HepG2 (cell line): ENCODE data around the gene ACAT2. TPM values are rescaled to one million over a fixed set of nuclear protein-coding genes. Genes with fewer than 3 reads are reported as not detected.

Experiments used
- BRCA1 ChIP-seq: sonication (generic); formaldehyde crosslinking; IDR thresholded peaks from 2 replicates; pipeline ENCODE4 v1.4.0; 2020; ENCODE audit warnings: missing genetic modification reagents
- CEBPZ ChIP-seq: IDR thresholded peaks from 2 replicates; pipeline ENCODE4 v1.6.1; 2012; ENCODE audit warnings: low read length, improper control_type of control experiment
- DNMT3B ChIP-seq: conservative IDR thresholded peaks from 2 replicates; pipeline ENCODE4 v1.6.1; 2016; ENCODE audit warnings: missing biosample characterization, control low read depth
- FOXK2 ChIP-seq: fragments of 450-650 bp; IDR thresholded peaks from 2 replicates; pipeline ENCODE4 v1.6.1; 2016
- HIC2 ChIP-seq: sonication (generic); formaldehyde crosslinking; IDR thresholded peaks from 2 replicates; pipeline ENCODE4 v1.9.0; 2022; ENCODE audit warnings: low read depth, missing genetic modification reagents
- MYNN ChIP-seq: sonication (generic); formaldehyde crosslinking; IDR thresholded peaks from 2 replicates; pipeline ENCODE4 v1.4.0; 2020; ENCODE audit warnings: mild to moderate bottlenecking, low read depth, missing genetic modification reagents
- PAWR ChIP-seq: sonication (generic); formaldehyde crosslinking; IDR thresholded peaks from 2 replicates; pipeline ENCODE4 v1.4.0; 2020; ENCODE audit warnings: missing genetic modification reagents, mild to moderate bottlenecking, borderline replicate concordance
- SMARCE1 ChIP-seq: fragments of 450-650 bp; IDR thresholded peaks from 2 replicates; pipeline ENCODE4 v1.6.1; 2017; ENCODE audit warnings: borderline replicate concordance
- SNAPC4 ChIP-seq: sonication (generic); formaldehyde crosslinking; IDR thresholded peaks from 2 replicates; pipeline ENCODE4 v1.4.0; 2020; ENCODE audit warnings: mild to moderate bottlenecking, missing genetic modification reagents
- STAT6 ChIP-seq: sonication (generic); formaldehyde crosslinking; IDR thresholded peaks from 2 replicates; pipeline ENCODE4 v1.4.0; 2020; ENCODE audit warnings: missing genetic modification reagents, mild to moderate bottlenecking, borderline replicate concordance
- ZBTB1 ChIP-seq: sonication (generic); formaldehyde crosslinking; IDR thresholded peaks from 2 replicates; pipeline ENCODE4 v1.4.0; 2020; ENCODE audit warnings: missing genetic modification reagents, borderline replicate concordance
- ZNF10 ChIP-seq: sonication (generic); formaldehyde crosslinking; IDR thresholded peaks from 2 replicates; pipeline ENCODE4 v1.4.0; 2020; ENCODE audit warnings: mild to moderate bottlenecking, low read depth, missing genetic modification reagents, borderline replicate concordance
- ZNF446 ChIP-seq: sonication (generic); formaldehyde crosslinking; IDR thresholded peaks from 2 replicates; pipeline ENCODE4 v1.5.0; 2020; ENCODE audit warnings: mild to moderate bottlenecking, missing genetic modification reagents
- ZNF550 ChIP-seq: sonication (generic); formaldehyde crosslinking; IDR thresholded peaks from 2 replicates; pipeline ENCODE4 v1.4.0; 2020; ENCODE audit warnings: mild to moderate bottlenecking, missing genetic modification reagents, borderline replicate concordance
- polyA plus RNA-seq, 8 experiments: library from polyadenylated mRNA; depleted of rRNA in 3 of 8; stranded (reverse) in 7 of 8; unstranded in 1 of 8; fragments of >200 nt; fragmentation: Illumina TruSeq in 4 of 8; extraction: Trizol in 4 of 8; gene quantifications; 2 replicates each; pipeline versions ENCODE4 v1.2.1 to v1.2.3, GENCODE V29; 2011 to 2016; ENCODE audit warnings: low read depth in 4 of 8, missing spikeins in 1 of 8, mixed read lengths in 1 of 8; ENCODE audit not compliant: insufficient read depth in 1 of 8
- total RNA-seq, 5 experiments: library from RNA; depleted of rRNA; stranded (reverse); fragments of >200 nt; fragmentation: Illumina TruSeq; extraction: Trizol; gene quantifications; 2 replicates each; pipeline ENCODE4 v1.2.3, GENCODE V29; 2016; ENCODE audit warnings: low read depth in 1 of 5

The ACAT2 gene
- total and polyA plus RNA-seq, 2 of the 13 experiments (the other 11 are each of a cell fraction or from before 2014, with no cell fraction given), result 121 to 534 TPM

- no peak for TF ChIP-seq MYNN
- no peak for TF ChIP-seq CEBPZ
- TF ChIP-seq BRCA1 (CRISPR knock-in tag), result no peak; the same call in 1 of the 2 replicates
- peak; percentile 90 for TF ChIP-seq HIC2 (CRISPR knock-in tag)
- 0 out of 2 replicates have a peak, but pooled peaks have one; percentile 23 for TF ChIP-seq FOXK2
- TF ChIP-seq ZNF10, result no peak
- TF ChIP-seq SMARCE1, result no peak
- no peak; the same call in 1 of the 2 replicates for TF ChIP-seq ZNF446 (CRISPR knock-in tag)
- 0 out of 2 replicates have a peak, but pooled peaks have one; percentile 11 for TF ChIP-seq PAWR (CRISPR knock-in tag)
- TF ChIP-seq DNMT3B, result no peak
- no peak for TF ChIP-seq ZNF550 (CRISPR knock-in tag)
- 0 out of 2 replicates have a peak, but pooled peaks have one; percentile 67 for TF ChIP-seq STAT6
- TF ChIP-seq ZBTB1 (CRISPR knock-in tag), result 0 out of 2 replicates have a peak, but pooled peaks have one; percentile 23
- TF ChIP-seq SNAPC4 (CRISPR knock-in tag), result no peak
These were observed 942 bp downstream of the ACAT2 start (continued) for GRCh38 chr6:159762681-159763293.
